GM19193 (cell line): Measurements from ENCODE around the gene MPP1.

ENCODE experiments used
- POLR2A ChIP-seq: IDR thresholded peaks from 4 replicates; pipeline ENCODE4 v1.6.1; 2011; ENCODE audit not compliant: insufficient read depth, insufficient read length; ENCODE audit errors: extremely low read depth

MPP1 gene

DNA sequence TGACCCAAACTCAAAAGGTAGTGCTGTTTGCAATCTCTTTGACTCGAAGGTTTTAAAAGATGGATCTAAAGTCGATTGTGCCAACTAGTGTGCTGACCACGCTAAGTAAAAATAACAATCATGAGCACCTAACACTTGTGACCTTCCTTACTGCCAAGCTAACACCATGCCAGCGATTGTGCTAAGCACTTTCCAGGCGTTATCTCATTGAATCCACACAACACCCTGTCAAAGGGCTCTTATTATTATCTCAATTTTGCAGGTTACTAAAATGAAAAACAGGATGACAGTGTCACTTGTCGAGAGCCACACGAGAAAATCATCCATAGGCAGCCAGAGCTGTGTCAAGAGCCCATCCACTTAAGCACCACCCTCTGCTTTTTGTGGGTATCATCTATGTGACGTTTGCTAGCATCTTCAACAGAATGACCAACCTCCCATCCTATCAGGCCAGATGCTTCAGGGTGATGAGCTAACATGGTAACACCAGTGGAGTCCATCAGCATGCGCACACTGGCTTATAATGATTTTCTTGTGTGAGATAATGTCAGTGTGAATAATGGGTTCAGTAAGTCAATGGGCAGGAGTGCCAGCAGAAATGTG is 53.5 kb downstream of the MPP1 start:
- no peak for TF ChIP-seq POLR2A

- TF ChIP-seq POLR2A = no peak
These were observed 54.0 kb downstream of the MPP1 start for GRCh38 chrX:154751203-154751668.

DNA sequence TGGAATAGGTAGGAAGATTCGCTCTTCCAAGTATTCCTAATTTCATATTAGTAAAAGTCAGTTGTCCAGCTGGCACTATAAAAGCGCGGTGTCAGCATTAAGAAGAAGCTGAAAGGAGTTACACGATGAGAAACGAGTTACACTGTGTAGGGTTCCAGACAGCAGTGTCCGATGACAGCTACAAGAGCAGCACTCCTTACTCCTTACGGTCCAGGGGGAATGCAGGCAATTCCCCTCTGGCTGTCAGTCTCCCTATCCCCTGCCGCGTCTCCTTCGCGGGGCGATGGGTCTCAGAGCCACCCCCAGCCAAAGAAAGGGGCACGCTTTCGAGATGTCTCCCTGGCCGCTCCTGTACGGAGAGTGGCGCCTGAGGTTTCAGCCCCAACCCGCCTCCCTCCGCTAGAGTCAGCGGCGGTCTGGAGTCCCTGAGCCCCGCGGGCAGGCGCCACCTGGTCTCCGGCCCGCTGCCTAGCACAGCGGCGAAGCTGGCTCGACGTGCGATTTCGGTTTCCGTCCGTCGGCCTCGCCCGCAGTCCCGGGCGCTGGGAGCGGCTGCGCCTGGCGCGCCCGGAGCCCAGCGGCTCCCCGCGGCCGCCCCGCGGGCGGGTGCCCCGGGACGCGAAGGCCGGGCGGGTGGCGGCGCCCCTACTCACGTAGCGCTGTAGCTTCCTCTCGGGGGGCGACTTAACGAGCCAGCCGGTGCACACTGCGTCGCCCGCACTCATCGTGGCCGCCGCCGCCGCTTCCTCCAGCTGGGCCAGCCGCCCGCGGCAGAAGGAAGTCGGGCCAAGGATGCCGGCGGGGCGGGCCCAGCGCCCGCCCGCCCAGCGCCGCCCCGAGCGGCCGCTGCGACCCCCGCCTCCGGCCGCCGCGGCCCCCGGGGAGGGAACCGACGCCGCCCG is 54.7 kb downstream of the MPP1 start, which contains the start of gene GAB3:
Gene GAB3, minus strand, starts transcription at position 777 of the 902 bp plus-strand sequence. Its CDS starts 52 bp downstream, at position 725.
- no peak for TF ChIP-seq POLR2A

DNA sequence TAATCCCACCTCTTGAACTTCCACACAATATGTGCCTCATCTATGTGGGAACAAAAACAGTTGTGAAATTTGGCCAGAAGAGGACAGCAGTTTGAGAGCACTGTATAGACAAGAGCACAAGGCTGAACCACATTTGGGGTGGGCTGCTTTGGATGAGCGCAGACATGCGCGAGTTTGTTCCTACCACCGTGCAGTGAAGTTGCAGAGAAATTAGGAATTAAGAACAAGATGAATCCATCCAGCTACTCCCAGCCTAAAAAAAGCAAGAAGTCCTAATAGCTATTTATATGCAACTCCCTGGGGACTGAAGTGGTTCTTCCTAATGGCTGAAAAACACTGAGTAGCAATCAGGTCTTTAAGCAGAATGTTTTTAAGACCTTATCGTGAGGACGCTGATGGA is 55.4 kb downstream of the MPP1 start:
- TF ChIP-seq POLR2A = no peak

DNA sequence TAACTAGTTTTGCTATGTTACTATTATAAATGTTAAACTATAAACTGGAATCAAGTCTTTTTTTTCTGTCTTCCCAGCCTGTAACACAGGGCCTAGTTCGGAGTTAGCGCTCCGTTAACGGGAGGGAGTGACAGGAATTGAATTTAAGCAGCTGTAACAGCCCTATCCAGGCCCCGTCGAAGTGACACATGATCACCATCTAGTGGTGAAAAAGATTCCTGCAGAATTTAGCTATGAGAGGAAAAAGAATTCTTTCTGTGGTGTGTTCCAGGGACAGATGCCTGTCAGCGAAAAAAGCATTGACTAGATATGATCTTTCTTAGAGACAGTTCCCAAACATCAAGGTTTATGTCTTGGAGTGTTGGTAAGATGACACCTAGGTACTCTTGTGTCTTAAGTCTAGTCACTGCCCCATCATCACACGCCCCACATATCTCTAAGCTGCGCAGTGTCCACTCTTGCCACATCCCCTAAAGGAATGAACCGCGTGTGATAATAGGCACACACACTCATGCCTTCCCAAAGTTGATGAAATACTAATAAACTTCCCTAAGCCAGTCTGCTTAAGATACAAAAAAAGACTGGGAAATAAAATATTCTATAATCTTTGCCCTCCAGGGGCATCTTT is 56.5 kb downstream of the MPP1 start:
- no peak for TF ChIP-seq POLR2A

DNA sequence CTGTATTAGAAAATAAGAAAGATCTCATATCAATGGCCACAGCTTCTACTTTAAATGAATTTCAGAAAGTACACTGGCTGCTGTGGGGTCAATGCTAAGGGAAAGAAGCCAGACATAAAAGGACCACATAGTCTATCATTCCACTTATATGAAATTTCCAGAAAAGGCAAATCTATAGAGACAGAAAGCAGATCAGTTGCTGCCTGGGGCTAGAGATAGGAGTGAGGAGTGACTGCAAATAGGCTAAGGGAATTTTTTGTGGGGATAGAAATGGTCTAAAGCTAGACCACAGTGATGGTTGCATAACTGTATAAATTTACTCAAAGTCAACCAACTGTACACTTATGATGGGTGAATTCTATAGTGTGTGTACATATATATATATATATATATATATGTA is 62.7 kb downstream of the MPP1 start:
- no peak for TF ChIP-seq POLR2A

DNA sequence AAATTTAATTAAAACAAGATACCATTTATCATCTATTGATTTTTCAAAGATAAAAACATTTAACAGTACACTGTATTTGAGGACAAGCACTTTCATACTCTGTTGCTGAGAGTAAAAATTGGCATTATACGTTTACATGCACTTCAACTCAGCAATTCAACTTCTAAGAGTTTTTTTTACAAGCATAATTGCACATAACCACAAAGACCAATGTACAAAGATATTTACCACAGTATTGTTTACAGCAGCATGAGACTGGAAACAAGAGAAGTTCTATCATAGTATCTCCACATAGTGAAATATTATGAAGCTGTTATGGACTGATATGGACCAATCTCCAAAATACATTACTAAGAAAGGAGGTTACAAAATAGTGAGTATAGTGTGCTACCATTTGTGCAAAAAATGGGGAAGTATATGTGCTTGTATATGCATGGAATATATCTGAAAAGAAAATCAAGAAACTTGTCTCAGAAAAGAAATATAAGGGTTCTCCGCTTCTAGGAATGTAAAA is 65.3 kb downstream of the MPP1 start:
- TF ChIP-seq POLR2A = no peak

- no peak for TF ChIP-seq POLR2A
These were observed 67.1 kb downstream of the MPP1 start for GRCh38 chrX:154738011-154738738.

- no peak for TF ChIP-seq POLR2A
These were observed 68.1 kb downstream of the MPP1 start for GRCh38 chrX:154737136-154737535.

GRCh38 chrX:154735695-154736393 is 69.4 kb downstream of the MPP1 start:
- no peak for TF ChIP-seq POLR2A

- peak; percentile 18 for TF ChIP-seq POLR2A
These were observed 71.1 kb downstream of the MPP1 start for GRCh38 chrX:154734061-154734781.

DNA sequence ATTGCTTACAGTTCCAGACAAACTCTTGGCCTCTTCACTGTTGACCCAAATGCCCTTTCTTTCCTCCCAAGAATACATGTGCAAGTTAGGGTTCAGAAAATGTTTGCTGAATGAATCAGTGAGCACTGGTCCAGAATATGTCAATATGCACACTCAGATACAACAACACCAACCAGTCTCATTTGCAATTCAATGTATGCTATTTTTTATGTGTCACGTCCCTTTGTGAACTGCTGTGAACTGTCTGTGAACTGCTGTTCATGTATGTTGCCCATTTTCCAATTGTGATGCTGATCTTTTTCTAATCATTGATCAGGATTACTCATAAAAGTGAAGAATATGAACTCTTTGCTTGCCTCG is 72.2 kb downstream of the MPP1 start:
- no peak for TF ChIP-seq POLR2A

DNA sequence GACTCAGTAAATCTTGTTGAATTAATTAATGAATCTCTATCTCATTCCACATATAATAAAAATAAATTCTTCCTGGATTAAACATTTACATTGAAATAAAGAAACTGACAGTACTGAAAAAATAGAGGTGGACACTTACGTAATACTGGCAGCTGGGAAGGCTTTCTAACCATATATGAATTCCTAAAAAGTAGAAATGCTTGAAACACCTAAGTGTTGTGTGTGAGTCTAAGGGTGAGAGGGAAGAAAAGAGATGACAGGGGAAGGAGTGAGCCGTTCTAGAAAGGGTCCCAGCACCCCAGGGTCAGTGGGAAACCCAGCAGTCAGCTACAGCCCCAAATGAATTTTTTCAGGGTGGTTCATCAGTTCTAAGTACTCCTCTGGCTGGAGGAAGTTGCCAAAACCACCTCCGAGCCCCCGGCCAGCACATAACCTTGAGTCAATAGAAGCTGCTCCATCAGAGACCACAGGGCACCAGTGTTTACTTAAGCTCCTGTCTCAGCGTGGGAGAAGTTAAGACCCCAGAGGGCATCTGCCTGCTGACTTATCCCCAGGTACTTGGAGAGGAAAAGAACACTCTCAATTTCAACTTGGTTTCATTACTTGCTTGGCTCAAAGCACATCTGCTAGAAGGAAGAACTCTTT is 72.7 kb downstream of the MPP1 start:
- TF ChIP-seq POLR2A = no peak
